HG03432 (cell line): ENCODE measurements around the gene CUEDC1.

ENCODE experiments used
- ATAC-seq: cut with Tn5 transposase; IDR thresholded peaks from one replicate; pipeline ENCODE4 v1.9.1; 2021; ENCODE audit warnings: mild to moderate bottlenecking, moderate library complexity; ENCODE audit not compliant: unreplicated experiment

CUEDC1 gene

DNA sequence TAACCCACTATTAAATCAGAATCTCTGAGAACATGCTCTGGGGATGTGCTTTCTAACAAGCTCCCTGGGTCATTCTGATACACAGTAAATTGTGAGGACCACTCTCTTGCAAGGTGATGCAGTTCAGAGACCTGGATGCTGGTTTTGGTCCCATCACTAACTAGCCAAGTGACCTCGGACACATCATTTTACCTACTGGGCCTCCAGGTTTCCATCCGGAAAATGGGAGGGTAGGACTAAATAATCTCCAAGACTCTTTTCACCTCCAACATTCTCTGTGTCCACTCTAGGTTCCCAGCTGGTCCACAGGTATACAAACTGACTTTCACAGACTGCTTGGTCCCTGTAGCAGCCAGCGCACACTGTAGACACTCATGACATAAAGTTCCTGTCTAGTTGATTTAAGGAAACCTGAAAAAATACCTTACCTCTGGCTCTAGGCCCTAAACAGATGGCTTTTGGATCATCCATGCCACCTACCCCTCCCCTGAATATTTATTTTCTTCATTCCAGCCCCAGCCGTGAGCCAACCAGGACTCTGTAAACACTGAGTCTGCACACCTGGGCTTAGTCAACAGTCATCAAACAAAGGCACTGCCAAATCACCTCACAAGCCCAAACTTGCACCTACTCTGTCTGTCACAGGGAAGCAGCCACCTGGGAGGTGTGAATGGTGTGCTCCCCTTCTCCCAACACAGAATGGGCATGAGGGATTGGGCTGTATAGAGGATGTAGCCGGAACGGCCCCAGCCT, 54.0 kb downstream of the CUEDC1 start:
- no peak for ATAC-seq

DNA sequence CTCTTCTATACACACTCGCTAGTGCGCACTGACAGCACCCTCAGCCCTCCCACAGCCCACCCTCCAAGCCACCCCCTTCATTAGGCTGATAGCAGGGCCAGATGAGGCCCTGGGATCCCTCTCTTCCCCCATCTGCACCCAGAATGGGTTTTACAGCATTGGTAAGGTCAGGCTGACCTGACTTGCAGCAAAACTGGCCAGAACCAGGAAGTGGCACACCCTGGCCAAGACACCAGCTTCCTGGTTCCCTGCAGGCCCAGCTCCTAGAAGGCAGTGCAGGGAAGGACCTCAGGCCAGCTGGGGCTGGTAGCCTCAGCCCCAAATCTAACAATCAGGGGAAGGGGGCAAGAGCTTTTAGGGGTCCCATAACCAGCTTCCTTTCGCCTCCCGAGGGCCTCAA, 55.4 kb downstream of the CUEDC1 start:
- no peak for ATAC-seq

DNA sequence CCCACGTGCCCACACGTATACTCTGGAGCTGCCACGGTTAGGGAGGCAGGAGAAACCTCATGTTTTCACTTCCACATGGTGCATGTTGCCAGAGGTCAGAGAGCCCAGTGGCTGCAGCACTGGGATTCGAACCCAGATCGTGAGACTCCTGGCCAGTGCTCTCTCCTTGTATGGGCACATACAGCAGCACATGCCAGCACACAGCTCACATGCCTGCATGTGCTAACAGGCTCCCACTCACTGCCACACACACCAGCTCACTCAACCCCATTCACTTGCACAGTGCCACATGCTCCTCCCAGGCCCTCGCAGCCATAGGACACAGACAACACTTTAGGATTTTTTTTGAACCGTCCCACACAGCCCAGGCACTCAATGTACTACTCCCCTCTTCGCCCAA, 55.8 kb downstream of the CUEDC1 start:
- ATAC-seq: no peak

DNA sequence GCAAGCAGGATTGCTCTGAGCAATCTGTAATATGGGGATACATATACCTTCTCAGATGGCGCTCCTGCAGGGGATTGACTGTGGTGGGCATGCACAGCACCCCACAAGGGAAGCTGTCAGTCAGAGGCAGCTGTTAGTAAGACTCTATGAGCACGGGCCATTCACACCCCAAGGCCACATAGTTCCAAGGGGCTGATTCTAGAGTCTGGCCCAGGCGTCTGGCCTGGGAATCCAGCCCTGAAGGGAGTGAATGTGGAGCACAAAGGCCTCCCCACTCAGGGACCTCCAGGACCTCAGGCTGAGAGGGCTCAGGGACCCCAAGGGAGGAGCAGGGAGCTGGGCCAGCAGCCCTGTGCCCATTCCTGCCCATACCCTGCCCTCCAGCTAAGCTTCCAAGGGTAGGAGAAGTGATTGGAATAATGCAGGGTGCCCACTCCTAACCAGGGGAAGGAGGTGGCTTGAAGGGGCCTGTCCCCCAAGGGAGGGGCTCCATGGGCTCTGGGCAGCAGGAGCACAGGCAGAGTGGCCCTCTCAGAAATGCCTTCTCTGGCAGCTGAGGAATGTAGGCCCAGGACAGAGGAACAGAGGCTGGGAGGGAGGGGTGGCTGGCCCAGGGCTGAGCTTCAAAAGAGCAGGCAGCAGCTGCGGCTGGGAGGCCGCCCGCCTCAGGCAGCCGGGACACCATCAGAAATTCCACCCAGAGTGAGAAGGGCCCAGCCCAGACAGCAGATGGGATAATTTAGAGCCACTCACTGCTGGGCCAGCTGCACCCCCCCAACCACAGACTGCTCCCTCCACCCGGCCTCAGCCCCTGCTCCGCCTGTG, 56.5 kb downstream of the CUEDC1 start:
- no peak for ATAC-seq

DNA sequence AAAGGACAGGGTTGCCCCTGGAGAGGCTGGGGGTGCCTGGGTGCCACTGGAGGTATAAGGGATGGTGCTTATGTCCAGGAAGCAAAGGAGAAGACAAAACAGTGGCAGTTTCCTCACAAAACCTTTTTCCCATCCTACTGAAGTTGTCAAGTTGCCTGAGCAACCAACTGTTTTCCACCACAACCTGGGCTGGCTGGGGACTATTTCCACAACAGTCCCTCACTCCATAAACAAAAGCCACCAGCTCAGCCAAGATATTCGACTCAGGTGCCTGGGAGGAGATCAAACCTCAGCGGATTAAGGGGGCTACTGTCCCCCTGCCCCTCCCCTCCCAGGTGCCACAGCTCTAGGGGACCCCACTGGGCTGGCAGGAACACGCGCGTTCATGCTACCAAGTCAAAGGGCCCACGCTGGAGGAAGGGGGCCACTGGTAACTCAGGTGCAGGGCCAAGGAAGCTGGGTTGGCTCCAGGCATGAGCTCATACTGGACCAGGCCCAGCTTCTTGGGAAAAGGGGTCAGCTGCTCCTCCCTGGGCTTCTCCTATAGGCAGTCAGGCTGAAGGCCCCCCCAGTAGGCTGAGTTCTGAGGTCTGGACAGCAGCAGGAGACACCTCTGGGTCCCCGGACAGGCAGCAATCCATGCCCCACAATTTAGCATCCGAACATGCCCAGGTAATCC, 59.7 kb downstream of the CUEDC1 start:
- no peak for ATAC-seq

DNA sequence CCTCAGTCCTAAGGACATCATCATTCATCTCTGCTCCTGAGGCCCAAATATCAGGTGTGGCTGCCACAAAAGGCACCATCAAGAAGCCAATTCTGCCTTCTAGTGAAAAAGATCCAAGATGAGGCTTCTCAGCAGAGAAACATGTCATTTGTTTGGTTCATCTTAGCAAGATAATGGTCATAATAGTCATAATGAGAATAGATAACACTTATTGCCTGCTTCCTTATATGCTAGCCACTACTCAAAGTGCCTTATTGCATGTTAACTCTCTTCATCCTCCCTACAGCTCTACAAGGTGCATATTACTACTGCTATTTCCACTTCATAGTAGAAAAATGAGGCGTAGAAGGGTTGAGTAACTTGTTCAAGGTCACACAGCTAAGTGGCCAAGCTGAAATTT, 60.4 kb downstream of the CUEDC1 start:
- no peak for ATAC-seq

DNA sequence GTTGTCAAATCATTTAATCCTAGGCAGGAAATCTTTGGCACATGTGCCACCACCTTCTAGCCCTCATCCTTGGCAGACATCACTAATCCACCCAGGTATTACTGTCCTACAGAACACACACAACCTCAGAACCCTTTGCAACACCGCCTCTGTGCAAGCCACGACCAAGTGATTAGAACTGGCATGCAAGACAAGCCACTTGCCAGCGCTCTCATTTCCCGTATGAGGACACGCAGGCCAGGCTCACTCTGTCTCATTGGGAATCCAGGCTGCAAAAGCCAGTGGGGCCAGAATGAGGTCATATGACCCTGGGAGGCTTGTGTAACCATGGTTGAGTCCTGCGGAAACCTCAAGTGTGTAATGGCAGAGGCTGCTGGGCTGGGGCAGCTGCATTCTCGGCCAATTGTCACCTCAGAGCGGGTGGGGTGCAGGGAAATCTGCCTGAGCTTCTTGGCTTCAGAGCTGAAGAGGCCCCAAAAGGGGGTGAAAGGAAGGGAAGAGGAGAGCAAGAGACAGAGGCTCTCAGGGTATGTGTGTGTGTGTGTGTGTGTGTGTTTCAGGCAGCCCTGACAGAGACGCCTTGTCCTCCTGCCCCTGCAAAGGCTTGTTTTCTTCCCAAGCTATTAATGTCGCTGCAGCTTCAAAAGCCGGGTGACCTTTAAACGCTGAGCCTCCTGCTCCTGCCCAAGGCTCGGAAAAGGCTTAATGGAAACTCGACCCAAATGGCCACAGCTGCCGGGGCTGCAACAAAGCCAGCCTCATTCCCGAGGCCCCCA, 62.2 kb downstream of the CUEDC1 start:
- no peak for ATAC-seq

DNA sequence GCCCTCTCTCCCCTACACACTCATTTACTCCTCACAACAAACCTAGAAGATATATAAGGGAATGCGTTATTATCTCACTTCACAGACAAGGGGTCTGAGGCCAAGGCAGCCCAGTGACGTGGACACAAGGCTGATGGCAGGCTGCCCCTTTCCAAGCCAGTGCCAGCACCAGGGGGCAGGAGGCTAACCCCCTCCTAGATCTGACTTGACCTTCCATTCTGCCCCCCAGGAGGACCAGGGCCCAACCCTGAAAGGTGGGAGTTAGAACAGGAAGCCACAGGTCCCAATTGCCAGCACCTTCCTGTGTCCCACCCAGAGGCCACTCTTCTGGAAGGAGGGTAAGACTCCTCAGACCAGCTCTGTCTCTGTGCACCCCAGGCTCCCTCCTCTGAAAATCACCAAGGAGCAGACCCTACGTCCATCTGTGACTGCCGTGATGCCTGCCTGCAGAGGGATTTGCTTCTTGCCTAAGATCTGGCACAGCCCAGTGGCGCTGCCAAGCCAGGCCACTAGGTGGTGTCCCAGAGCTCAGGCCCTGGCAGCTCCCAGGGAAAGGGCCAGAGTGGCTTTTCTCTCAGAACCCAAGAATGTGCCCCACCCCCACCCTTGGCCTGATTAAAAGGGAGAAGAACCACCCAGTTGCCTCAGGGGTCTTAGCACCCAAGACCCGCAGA, 62.9 kb downstream of the CUEDC1 start:
- peak; percentile 54 for ATAC-seq

DNA sequence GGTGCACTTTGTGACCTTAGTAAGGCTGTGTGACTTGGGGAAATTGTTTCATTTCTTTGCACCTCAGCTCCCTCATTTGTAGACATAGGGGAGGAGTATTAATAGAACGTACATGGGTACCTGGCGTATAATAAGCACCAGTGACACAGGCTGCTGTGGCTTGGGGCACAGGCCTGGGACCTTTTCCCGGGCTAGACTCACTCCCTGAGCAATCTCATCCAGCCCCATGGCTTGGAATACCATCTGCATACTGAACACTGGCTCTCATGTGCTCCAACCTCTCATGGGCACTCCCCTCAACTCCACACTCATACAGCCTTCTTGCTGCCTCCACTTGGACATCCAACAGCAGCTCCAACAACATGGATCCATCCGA, 64.4 kb downstream of the CUEDC1 start:
- ATAC-seq: no peak

DNA sequence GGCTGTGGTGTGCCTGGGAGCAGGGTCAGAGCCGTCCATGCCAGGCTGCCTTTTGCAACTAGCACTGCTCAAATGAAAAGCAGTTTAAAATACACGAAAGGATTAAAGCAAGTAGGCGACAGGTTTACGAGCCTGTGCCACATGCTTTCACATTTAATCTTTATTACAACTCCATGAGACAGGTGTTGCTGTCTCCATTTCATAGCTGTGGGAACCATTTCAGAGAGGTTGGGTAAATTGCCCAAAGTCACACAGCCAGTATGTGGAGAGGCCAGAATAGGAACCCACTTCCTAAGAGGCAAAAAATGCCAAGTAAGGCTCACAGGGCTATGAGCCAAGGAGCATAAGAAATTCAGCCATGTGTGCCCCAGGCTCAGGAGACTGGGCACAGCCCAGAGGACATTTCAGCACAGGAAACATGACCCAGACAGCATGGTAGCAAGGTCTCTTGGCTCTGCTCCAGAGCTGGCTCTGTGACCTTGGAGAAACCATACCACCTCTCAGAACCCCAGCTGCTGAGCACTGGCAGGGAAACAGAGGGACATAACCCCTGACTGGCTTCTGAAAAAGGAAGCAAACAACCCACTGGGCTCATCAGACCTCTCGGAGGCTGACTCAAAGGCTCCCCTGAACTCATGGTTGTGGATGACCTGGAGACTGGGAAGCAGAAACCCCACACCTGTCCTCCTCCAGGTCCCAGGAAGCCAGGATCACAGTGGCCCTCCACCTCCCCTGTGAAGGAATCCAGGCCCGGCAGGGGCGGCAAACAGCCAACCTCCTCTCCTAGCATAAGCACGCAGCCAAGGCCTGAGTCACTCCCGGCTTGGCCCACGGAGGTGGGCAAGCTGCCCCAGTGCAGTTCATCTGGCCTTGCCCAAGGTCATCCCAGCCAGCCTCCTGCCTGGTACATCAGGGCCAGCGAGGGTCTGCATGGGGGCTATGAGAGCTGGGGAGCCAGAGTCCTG, 65.0 kb downstream of the CUEDC1 start:
- ATAC-seq: no peak

DNA sequence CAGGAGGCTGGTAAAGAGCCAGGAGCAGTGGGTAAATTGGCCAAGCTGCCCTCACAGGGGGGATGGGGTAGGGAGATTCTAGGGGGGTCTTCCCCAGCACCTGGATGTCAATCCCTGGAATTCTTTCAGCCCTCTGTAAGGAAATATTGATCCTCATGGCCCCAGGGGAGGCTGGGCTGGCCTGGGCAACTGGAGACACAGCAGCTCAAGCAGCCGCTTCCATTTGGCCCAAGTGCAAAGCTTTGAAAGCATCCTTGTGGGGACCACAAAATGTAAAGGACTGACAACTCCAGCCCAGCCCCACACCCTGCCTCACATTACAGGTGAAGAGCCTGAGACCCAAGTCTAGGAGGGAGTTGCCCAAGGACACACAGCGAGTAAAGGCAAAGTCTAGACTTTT, 66.0 kb downstream of the CUEDC1 start:
- ATAC-seq: no peak

DNA sequence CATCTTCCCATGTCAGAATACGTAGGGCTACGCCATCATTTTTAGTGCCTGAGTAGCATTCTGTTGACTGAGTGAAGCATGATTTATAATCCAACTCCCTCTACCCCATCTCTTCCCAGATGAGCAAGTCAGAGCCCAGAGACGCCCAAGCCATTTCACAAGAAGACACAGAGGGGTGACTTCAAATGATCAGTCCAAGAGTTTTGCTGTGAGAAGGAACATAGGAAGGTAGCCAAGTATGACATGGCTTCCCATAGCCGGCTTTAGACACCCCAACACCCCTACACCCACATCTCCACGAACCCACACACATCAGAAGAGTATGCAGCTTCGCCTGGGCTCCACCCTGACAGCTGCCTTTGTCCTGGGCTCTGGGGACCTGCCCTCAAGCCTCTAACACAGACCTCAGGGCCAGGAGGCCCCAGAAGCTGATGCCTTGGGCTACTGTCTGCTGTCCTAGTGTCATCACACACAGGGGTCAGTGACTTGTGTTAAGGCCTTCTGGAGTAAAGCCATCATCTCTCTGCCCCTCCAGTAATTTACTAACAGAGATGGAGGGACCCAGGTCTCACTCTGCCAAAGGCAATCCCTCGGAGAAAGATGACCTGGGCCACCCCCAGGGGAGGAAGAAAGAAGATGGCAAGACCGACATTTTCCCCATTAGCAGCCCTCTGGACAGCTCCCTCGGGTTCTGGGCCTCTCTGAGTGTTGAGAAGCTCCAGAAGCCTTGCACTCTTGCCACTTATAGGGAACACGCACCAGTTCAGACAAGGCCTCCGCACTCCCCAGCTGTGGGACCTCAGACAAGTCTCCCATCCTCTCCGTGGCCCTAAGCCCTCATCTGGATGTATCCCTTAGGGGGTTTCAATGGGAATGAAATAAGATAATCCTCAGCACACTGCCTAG, 66.6 kb downstream of the CUEDC1 start:
- no peak for ATAC-seq

DNA sequence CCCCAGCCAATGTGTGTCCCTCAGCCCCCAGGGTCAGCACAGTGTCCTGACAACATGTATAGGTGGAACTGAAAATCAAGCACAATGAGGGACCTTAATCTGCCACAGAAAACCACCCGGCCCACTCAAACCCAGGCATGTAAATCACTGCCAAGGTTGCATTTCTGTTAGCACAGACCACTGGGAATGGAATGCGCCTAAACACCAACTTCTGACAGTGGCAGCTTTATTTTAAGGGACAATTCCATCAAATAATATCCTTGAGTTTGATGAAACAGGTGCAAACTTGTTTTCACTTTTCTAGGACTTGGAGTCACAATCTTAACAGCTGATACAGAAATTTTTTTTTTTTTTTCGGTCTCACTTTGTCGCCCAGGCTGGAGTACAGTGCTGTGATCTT, 68.1 kb downstream of the CUEDC1 start:
- ATAC-seq: no peak

DNA sequence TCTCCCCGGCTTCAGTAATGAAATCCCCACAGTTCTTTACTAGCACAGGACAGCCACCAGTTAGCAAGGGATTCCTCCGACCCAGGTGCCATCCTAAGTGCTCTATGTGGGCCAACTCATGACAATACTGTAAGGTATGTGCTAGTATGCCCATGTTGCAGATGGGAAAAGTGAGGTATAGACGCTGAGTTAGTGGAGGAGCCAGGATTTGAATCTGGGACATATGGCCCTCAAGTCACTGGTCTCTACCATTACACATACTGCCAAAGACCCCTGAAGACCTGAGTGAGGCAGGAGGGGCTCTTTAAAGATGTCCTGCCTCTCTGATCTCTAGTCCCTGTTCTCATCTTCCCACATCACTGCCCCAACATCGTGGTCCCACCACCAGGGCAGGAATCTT, 69.2 kb downstream of the CUEDC1 start:
- no peak for ATAC-seq

DNA sequence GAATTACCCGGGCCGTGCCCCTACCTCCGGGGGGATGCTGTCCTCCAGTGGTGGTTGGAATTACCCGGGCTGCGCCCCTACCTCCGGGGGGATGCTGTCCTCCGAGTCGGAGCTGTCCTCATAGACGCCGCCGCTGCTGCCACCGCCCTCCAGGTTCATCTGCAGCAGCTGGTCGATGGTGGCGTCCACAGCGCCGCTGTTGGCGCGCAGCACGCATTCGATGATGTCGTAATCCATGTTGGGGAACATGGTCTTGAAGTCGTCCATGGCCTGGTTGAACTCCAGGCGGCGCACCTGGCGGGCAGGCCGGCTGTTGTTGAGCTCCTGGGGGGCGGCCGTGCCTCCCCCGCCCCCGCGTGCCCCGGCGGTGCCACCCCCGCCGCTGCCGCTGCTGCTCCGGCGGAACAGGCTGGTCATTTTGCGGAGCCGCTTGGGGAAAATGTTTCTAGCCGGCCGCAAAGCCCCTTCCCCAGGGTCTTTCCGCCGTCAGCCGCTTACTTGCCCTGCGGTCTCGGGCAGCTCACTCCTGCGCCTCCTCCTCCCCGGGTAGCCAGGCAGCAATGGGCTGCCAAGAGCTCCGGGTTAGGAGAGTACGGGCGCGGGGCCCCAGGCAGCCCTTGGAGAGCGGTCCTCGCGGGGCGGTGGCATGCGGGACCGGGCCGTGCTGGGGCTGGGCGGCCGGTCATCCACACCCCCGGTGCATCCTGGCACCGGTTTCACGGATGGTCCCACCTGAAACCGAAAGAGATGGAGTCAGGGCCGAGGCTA, 69.9 kb downstream of the CUEDC1 start:
- ATAC-seq: no peak

DNA sequence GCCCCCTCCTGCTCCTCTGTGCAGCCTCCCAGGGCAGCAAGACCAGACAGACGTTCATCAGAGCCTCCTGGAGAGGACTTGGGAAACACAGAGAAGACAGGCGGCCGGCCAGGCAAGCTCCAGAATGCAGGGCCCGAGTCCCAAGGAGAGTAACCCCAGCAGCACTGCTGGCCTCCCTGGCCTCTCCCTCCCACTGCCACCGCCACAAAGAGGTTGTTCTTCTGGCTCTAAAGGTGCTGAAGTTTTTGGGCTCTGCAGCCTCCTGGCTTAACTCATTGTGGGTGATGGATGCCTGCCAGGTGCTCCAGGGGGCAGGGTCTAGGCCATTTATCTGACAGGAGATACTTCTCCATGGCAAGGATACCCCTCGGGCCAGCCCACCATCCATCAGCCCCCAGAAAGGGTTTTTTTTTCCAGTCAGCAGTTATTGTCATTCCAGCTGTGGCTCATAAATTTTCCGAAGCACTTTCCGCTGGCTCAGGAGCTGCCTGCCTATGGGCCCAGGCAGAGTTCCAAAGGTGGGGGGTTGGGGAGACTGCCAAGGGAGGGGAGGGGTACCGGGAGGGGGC, 73.3 kb downstream of the CUEDC1 start:
- ATAC-seq: no peak

DNA sequence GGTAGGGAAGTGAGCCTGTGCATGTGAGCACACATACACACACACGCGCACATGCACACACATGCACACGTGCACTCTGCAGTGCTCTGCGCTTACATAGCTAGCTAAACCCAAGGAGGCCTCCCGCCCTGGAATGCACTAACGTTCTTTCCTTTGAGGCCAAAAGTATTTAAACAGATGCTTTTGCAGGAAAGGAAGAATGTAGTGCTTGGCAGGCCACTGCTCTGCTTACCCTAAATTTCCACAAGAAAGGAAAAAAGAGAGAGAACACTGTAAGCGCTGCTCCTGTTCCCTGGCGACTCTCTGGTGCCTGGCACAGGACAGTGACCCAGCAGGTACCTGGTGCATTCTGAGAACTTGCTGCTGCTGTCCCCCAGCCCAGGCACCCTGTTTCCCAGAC, 74.1 kb downstream of the CUEDC1 start:
- ATAC-seq: no peak
